ENCODE measurements around the gene CABP2. TPM values are rescaled to one million over a fixed set of nuclear protein-coding genes. Genes with fewer than 3 reads are reported as not detected.
"Not testable (repeated sequence)": the region's sequence is repeated elsewhere in the genome, so short reads cannot be mapped to it uniquely, and the experiment has no call there.

Gene CABP2
- total RNA-seq, 2 donors from 2014 or later, result not detected

- no peaks in the 10 kb centered on the region for H3K9me3 ChIP-seq
- H3K27ac ChIP-seq, result peak overlapping the region; percentile 47 to 56
- DNase-seq (ENCODE audit: low spot score), result no peak
- TF ChIP-seq, protein P1, sequence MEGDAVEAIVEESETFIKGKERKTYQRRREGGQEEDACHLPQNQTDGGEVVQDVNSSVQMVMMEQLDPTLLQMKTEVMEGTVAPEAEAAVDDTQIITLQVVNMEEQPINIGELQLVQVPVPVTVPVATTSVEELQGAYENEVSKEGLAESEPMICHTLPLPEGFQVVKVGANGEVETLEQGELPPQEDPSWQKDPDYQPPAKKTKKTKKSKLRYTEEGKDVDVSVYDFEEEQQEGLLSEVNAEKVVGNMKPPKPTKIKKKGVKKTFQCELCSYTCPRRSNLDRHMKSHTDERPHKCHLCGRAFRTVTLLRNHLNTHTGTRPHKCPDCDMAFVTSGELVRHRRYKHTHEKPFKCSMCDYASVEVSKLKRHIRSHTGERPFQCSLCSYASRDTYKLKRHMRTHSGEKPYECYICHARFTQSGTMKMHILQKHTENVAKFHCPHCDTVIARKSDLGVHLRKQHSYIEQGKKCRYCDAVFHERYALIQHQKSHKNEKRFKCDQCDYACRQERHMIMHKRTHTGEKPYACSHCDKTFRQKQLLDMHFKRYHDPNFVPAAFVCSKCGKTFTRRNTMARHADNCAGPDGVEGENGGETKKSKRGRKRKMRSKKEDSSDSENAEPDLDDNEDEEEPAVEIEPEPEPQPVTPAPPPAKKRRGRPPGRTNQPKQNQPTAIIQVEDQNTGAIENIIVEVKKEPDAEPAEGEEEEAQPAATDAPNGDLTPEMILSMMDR (IDR thresholded peaks at IDR 0.05), result no peak
- peaks cover 22 to 44% of the 10 kb centered on the region in 2 donors for H3K4me1 ChIP-seq (ENCODE audit: control insufficient read depth in 1 of 2, low read depth in 2 of 2)
- H3K27me3 ChIP-seq (replicated peaks; ENCODE audit: insufficient read depth), result no peaks in the 10 kb centered on the region
- H3K4me3 ChIP-seq, result no peak overlapping the region
- no peaks in the 10 kb centered on the region for H3K36me3 ChIP-seq
- ATAC-seq (ENCODE audit: insufficient number of reproducible peaks, low FRiP score, low read depth), result no peak
Measured at GRCh38 chr11:67562963-67563704, 39.9 kb upstream of the CABP2 start.

DNA sequence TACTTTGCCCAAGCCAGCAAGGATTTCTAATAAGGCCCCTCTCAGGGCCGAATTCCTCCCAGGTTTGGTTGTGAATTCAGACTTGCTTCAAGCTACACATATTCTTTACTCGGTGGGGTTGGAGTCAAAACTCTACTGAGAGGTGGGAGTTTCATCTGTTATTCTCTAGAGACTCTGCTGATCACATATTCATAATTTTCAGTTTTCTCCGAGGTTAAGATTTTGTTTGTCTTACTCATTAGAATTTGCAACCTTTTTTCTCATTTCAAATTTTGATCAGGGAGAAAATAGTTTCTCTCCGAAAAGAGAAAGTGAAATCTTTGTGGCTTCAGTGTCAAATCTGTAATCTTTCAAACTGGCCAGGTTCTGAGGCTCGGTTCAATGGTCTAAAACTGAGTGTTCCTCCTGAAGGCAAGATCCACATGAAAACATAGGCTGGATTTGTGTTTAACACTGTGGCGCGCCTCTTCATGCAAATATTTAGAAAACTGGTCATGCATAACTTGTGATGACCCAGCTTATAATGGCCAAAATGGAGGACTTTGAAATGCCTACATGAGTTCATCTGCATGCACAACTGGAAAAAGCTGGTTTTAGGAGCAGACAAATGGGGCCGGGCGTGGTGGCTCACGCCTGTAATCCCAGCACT, 38.8 kb upstream of the CABP2 start:
- no peaks in the 10 kb centered on the region for H3K36me3 ChIP-seq
- TF ChIP-seq, protein P1 (IDR thresholded peaks at IDR 0.05), result no peak

DNA sequence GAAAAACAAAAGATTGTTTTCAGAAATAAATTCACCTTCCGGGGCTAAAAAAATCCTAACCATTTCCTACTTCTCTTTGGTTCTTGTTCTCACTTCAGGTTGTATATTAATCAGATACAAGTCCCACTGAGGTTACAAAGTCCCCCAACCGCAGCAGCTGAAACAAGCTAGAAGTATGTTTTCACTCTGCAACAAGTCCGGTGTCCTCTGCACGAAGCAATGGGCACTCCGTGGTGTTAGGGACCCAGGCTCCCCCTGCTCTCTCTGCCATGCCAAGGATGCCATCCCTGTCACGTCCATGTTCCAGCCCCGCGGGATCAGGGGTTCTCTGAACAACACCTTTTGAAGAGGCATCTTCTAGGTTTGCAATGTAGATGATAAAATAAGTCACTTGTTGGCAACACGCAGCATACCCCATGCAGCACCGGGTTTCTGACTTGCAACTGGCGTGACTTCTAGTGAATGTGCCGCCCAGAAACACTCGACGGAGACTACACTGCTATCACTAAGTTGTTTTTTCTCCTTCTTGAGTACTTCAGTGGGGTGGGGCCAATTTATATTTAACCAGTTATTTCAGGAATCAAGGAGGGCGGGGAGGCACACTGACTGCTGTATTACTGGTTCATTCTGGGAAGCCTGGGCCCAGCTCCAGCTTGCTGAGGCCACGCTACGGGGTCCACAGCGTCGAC, 35.0 kb upstream of the CABP2 start:
- H3K4me1 ChIP-seq (ENCODE audit: control insufficient read depth in 1 of 2, low read depth in 2 of 2), result peaks cover 16 to 39% of the 10 kb centered on the region in 2 donors
- no peaks in the 10 kb centered on the region for H3K9me3 ChIP-seq
- H3K4me3 ChIP-seq, result peak overlapping the region; percentile 60
- no peaks in the 10 kb centered on the region for H3K27me3 ChIP-seq (replicated peaks; ENCODE audit: insufficient read depth)
- H3K27ac ChIP-seq, result peak overlapping the region; percentile 60 to 81
- TF ChIP-seq, protein P1 (IDR thresholded peaks at IDR 0.05), result no peak
- H3K36me3 ChIP-seq, result no peaks in the 10 kb centered on the region
- peak; percentile 47 for DNase-seq (ENCODE audit: low spot score)
- peak; percentile 62 for ATAC-seq (ENCODE audit: insufficient number of reproducible peaks, low FRiP score, low read depth)

More for the DNA sequence above, 38.8 kb upstream of the CABP2 start:
- no peaks in the 10 kb centered on the region for H3K27me3 ChIP-seq (replicated peaks; ENCODE audit: insufficient read depth)
- DNase-seq (ENCODE audit: low spot score) (no peak), ATAC-seq (ENCODE audit: insufficient number of reproducible peaks, low FRiP score, low read depth) (no peak)
- peaks cover 22 to 52% of the 10 kb centered on the region in 2 donors for H3K4me1 ChIP-seq (ENCODE audit: control insufficient read depth in 1 of 2, low read depth in 2 of 2)
- peak overlapping the region in 1 of 2 donors; percentile 47 for H3K27ac ChIP-seq
- no peak overlapping the region for H3K4me3 ChIP-seq
- H3K9me3 ChIP-seq, result no peaks in the 10 kb centered on the region

DNA sequence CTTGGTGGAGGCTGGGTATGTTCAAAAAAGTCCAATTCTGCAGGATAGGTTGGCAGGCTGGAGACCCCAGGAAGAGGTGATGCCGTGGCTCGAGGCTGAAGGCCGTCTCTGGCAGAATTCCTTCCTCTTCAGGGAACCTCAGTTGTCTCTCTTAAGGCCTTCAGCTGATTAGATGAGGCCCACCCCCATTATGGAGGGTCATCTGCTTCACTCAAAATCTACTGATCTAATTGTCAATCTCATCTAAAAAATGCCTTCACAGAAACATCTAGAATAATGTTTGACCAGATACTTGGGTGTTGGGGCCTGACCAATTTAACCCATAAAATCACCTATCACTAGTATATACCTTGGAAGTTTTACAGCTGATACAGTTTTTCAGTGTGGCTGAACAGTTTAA, 33.0 kb upstream of the CABP2 start:
- ATAC-seq (ENCODE audit: insufficient number of reproducible peaks, low FRiP score, low read depth), result no peak
- H3K4me3 ChIP-seq, result no peak overlapping the region
- H3K4me1 ChIP-seq (ENCODE audit: control insufficient read depth in 1 of 2, low read depth in 2 of 2), result peaks cover 12 to 29% of the 10 kb centered on the region in 2 donors
- no peaks in the 10 kb centered on the region for H3K36me3 ChIP-seq
- H3K27me3 ChIP-seq (replicated peaks; ENCODE audit: insufficient read depth), result no peaks in the 10 kb centered on the region
- TF ChIP-seq, protein P1 (IDR thresholded peaks at IDR 0.05), result no peak
- H3K9me3 ChIP-seq, result no peaks in the 10 kb centered on the region
- H3K27ac ChIP-seq, result no peak overlapping the region
- DNase-seq (ENCODE audit: low spot score), result no peak

DNA sequence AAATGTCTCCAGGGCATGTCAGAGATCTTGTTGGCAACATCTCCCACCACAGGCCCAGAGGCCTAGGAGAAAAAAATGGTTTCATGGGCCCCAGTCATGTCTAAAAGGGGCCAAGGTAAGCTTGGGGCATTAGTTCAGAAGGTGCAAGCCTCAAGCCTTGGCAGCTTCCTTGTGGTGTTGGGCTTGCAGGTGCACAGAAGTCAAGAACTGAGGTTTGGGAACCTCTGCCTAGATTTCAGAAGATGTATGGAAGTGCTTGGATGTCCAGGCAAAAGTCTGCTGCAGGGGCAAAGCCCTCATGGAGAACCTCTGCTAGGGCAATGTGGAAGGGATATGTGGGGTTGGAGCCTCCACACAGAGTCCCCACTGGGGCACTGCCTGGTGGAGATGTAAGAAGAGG, 28.5 kb upstream of the CABP2 start:
- ATAC-seq (ENCODE audit: insufficient number of reproducible peaks, low FRiP score, low read depth); H3K27me3 ChIP-seq (replicated peaks; ENCODE audit: insufficient read depth); H3K4me1 ChIP-seq (ENCODE audit: control insufficient read depth in 1 of 2, low read depth in 2 of 2); H3K27ac ChIP-seq; H3K9me3 ChIP-seq; H3K36me3 ChIP-seq; DNase-seq (ENCODE audit: low spot score); H3K4me3 ChIP-seq: not testable (repeated sequence)

Data from thoracic aorta (tissue), 2 donors.